Posterior cingulate gyrus (tissue), 11 donors: Measurements from ENCODE around the gene EIPR1.
A peak's percentile ranks its signal among the peaks of the same experiment; 100 is the strongest.

Source experiments
- DNase-seq, 10 donors: peaks; one replicate each; pipeline versions ENCODE4 v3.0.0 to v3.0.0-alpha.2; 2020 to 2021; ENCODE audit warnings: mixed read lengths in 3 of 10
- intact Hi-C: fragments of 100-400 bp; cut with DNase I; formaldehyde crosslinking; loops from one replicate; pipeline ENCODE4 v1.15.1; 2023

The EIPR1 gene

GRCh38 chr2:3279236-3279960, 98.2 kb downstream of the EIPR1 start:
- intact Hi-C loops = no loop called here
- peak in 2 of 10 donors; percentile 62 to 77 for DNase-seq

DNA sequence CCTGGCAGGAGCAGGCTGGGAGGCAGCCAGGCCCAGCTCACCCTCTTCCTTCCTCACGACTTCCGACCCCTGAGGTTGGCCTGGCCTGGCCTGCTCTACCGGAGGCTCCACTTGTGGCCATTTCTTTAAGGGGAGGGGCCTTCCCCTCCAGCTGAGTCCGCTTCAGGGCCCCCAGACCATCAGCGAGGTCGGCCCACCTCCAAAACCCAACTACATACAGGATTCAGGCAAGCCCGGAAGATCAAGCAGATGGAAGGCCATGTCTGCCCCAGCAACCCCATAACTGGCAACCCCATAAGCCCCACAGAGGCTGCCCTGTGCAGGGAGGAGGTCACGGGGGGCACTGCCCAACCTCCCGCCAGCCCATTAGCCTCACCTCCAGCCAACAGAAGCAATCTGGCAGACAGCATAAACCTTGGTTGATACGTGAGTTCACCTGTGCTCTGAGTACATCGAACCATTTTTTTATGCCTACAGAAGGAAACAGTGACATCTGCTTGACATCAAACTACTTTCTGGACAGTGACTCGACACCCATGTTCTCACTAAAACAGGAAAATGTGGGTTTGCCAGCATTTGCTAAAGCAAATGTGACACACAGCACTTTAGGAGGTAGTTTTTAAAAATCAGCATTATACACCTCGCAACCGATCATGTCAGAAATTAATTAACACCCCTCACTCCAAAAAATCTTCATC, 98.9 kb downstream of the EIPR1 start:
- intact Hi-C loops = no loop called here
- DNase-seq = peak in 1 of 10 donors; percentile 75

- DNase-seq = peak in 3 of 10 donors; percentile 5 to 77 (median 67)
- intact Hi-C loops = no loop called here
These were observed 99.7 kb downstream of the EIPR1 start for GRCh38 chr2:3277748-3278520.

- intact Hi-C loops = no loop called here
- peak in 2 of 10 donors; percentile 3 to 65 for DNase-seq
These were observed 100.4 kb downstream of the EIPR1 start for GRCh38 chr2:3277050-3277747.

- intact Hi-C loops = no loop called here
- DNase-seq = no peak
These were observed 104.9 kb downstream of the EIPR1 start for GRCh38 chr2:3272761-3273160.

GRCh38 chr2:3270095-3270478, 107.5 kb downstream of the EIPR1 start:
- intact Hi-C loops = no loop called here
- DNase-seq = peak in 3 of 10 donors; percentile 28 to 59 (median 55)

GRCh38 chr2:3269425-3270094, 108.1 kb downstream of the EIPR1 start:
- intact Hi-C loops = no loop called here
- peak in 2 of 10 donors; percentile 26 to 50 for DNase-seq

GRCh38 chr2:3268705-3269029, 109.0 kb downstream of the EIPR1 start:
- intact Hi-C loops = no loop called here
- DNase-seq = peak in 2 of 10 donors; percentile 29 to 32

DNA sequence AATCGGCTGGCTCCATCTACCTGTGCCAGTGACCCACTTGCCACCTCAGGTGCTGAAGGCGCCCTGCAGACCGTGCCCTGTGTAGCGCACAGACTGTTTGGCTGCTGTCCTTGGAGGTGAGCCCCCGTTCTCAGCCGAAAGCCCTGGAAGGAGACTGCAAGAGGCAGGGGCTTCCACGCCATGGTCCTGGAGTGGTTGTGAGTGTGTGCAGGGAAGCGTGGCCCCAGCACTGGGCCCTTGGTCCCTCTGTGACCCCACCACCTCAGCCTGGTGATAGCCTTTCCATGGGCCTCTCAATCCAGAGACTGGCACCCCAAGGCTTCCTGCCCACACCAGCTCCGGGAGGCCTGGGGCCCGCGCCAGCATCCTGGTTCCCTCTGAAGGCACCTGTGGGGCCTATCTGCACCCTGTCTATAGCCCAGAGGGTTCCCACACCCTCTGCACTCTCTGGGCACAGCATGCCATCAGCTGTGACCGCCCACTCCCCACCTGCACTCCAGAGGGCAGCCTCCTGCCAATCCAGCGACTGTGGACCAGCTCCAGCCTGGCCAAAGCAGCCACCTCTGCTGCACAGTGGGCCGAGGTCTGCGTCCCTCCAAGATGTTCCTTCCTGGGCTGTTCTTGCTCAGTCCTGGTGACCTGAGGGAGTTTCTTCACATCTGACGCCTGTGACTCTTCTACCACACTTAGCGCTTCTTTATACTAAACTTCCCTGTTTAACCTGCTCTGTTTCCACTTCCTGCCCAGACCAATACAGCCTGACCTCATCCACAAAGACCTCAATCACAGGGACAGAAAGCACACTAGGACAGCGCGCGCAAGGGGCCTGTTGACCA, 109.5 kb downstream of the EIPR1 start:
- intact Hi-C loops = no loop called here
- DNase-seq = peak in 3 of 10 donors; percentile 50 to 71 (median 60)

GRCh38 chr2:3266925-3267867, 110.4 kb downstream of the EIPR1 start:
- DNase-seq = peak in 3 of 10 donors; percentile 46 to 70 (median 52)
- intact Hi-C loops = no loop called here

GRCh38 chr2:3265981-3266924, 111.4 kb downstream of the EIPR1 start:
- DNase-seq = peak in 3 of 10 donors; percentile 28 to 89 (median 73)
- intact Hi-C loops = no loop called here

- peak in 1 of 10 donors; percentile 21 for DNase-seq
These were observed 112.1 kb downstream of the EIPR1 start for GRCh38 chr2:3265471-3265870.

GRCh38 chr2:3264010-3264744, 113.4 kb downstream of the EIPR1 start:
- peak in 2 of 10 donors; percentile 78 to 80 for DNase-seq
- intact Hi-C loops = no loop called here

More at GRCh38 chr2:3265471-3265870, 112.1 kb downstream of the EIPR1 start:
- intact Hi-C loops = no loop called here

DNA sequence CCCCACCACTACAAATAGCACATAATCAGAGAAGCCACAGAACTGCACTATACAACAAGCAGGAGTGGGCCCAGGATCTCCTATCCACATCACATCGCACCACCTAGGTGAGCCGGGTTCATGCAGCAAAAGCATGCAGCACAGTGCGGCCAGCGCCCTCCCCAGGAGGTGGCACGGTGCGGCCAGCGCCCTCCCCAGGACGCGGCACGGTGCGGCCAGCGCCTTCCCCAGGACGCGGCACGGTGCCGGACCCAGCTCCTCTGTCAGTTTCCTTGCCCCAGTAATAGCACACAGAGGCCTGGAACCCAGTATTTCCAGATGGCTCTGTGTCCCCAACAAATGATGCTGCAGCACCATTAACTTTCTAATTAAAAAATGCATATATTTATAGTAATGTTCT, 114.1 kb downstream of the EIPR1 start:
- intact Hi-C loops = no loop called here
- DNase-seq = peak in 1 of 10 donors; percentile 46

- intact Hi-C loops = no loop called here
- DNase-seq = peak in 1 of 10 donors; percentile 62
These were observed 114.9 kb downstream of the EIPR1 start for GRCh38 chr2:3262437-3263388.
